DOHH2 (cell line): Measurements from ENCODE around the gene NAT14.

Source experiments
- EZH2phosphoT487 ChIP-seq: fragments of 200-600 bp; sonication (generic); IDR thresholded peaks from 2 replicates; pipeline ENCODE4 v1.6.1; 2017; ENCODE audit warnings: borderline replicate concordance, mild to moderate bottlenecking, antibody characterized with exemption, low read length, moderate library complexity, mixed read lengths
- TF ChIP-seq, protein P1 (sequence below): fragments of 200-600 bp; sonication (generic); IDR thresholded peaks from one replicate; pipeline ENCODE4 v1.5.1; 2014; ENCODE audit warnings: antibody characterized with exemption, mild to moderate bottlenecking, low read depth, low read length; ENCODE audit not compliant: poor library complexity, severe bottlenecking

DNA sequence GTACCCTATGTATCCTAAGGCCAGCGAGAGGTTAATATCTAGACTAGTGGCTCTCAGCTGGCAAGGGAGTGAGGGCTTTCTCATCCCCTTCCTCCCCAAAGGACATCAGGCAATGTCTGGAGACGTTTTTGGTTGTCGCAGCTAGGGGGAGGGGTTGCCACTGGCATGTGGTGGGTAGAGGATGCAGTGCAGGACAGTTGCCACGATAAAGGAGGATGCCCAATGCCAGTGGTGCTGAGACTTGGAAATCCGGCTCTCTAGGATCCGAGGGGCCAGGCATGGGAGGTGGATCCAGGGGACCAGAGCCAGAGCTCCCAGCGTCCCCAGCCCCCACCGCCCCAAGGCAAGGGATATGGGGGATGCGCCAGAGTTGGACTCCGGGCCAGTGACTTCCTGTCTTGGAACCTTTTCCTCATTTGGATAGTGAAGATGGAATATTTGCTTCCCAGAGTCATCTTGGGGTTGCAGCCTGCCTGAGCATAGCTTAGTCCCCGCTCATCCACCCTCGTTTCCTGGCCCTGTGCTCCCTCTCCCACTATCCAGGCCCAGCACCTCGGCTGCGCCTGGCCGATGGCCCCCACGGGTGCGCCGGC, 8.2 kb downstream of the NAT14 start:
- TF ChIP-seq, protein P1, sequence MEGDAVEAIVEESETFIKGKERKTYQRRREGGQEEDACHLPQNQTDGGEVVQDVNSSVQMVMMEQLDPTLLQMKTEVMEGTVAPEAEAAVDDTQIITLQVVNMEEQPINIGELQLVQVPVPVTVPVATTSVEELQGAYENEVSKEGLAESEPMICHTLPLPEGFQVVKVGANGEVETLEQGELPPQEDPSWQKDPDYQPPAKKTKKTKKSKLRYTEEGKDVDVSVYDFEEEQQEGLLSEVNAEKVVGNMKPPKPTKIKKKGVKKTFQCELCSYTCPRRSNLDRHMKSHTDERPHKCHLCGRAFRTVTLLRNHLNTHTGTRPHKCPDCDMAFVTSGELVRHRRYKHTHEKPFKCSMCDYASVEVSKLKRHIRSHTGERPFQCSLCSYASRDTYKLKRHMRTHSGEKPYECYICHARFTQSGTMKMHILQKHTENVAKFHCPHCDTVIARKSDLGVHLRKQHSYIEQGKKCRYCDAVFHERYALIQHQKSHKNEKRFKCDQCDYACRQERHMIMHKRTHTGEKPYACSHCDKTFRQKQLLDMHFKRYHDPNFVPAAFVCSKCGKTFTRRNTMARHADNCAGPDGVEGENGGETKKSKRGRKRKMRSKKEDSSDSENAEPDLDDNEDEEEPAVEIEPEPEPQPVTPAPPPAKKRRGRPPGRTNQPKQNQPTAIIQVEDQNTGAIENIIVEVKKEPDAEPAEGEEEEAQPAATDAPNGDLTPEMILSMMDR, result no peak
- no peak for TF ChIP-seq EZH2phosphoT487
